ENCODE measurements around the gene PODXL.
"Not testable (repeated sequence)": the region's sequence is repeated elsewhere in the genome, so short reads cannot be mapped to it uniquely, and the experiment has no call there.

The PODXL gene

DNA sequence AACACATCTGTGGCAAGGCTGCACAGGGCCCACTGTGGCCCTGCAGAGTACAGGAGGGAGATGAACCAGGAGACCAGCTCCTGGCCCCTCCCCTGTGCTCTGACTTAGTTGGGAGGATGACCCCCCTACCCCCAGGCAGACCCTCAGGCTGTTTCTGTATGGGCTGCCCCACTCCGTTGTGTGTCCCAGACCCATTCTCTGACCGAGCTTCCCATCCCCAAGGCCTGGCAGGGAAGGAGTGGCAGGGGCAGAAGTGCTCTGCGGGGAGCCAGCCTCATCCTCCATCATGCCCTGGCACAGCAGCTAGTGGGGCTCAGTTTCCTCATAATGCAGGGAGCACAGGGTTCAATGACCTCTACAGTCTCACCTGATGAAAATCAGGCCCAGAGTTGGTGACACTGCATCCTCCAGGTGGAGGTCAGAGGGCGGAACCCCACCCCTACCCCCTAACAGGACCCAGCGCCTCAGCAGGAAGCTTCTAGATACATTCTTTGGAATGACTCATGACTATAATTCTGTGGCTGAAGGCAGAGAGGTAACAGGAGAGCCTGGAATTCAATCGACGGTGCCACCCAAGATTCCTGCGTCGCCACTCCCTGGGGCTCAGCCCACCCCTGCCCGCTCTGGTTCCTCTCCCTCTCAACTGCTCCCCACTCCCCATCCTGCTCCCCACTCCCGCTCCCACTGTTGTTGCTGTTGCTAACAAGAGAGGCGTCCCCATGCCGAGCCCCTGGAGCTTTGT is 18.2 kb downstream of the PODXL start:
- no peak for DNase-seq (ENCODE audit: low spot score)

DNA sequence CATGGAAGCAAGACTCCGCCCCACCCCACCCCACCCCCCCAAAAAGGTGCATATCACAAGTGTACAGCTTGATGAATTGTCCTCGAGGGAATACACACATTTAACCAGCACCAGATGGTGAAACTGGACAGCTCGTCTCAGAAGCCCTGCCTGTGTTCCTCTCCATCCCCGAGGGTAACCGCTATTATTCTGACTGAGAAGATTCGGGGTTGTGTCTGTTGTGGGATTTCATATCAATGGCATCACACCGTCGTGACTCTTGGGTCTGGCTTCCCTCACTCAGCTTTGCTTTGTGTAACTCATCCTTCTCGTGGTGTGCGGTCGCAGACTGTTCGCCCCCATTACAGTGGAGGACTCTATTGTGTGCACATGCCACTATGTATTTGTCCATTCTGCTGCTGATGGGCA is 18.9 kb downstream of the PODXL start:
- DNase-seq (ENCODE audit: low spot score): no peak

DNA sequence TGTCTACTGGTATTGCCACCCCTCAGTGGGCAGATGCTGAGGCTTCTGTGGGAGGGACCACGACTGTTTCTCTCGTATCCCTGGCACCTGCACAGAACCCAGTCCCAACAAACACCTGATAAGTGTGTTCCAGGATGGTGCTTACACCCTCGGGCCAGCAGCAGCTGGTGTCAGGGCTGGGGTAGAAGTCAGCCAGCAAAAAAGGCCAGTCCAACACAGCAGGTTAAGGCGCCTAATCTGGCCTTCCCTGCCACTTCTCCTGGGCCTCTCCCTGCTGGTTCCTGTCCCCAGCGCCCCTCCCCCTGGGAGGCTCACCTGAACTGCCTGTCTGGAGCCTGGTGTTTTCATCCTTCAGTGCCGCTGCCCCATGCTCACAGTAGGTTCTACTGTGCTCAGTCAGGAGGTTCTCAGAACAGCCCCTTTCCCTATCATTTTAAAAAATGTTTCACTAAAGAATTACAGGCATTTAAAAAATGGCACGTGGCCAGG is 20.0 kb downstream of the PODXL start:
- no peak for DNase-seq (ENCODE audit: low spot score)

DNA sequence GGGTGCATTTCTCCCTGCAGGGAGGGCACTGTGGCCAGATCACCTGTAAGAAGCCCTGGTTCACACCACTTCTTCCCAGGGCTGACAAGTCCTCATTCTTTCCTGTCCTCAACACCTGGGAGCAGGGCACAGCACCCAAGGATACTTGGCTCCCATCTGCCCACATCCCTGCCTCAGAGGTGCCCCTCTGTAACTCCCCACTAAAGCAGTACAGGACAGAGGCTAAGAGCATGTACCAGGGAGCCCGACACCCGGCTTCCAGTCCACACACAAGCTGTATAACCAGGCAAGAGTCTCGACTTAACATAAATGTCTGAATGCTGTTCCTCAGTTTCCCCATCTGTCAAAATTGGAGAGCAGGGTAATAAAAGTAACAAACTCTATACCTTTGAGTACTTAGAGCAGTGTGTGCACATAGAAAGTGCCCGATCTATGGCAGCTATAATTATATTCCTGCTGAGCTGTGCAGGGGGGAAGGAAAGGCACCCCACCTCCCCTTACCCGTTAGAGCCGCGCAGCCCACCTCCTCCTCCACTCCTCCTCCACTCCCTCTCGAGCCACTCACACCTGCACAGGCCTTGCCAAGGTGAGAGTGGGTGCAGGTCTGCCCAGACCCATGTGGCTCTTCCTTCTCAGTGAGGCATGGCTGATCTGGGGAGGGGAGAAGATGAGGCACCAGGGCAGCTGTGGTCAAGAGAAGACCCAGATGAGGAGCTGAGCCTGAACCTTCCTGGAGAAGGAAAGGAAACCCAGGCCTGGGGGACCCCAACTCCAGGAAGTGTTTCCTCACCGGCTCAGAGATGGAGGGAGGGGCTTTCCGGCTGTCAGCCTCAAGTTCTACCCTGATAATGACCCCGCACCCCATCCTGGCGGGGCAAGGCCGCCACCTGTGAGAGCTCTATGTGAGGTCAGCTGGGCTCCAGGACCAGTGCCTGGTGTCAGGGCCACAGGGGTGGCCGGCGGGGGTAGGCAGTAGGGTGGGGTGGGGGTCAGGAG is 22.6 kb downstream of the PODXL start:
- DNase-seq (ENCODE audit: low spot score): no peak

- DNase-seq (ENCODE audit: low spot score): no peak
Measured at GRCh38 chr7:131533151-131533559, 23.3 kb downstream of the PODXL start.

GRCh38 chr7:131532570-131533091 is 23.8 kb downstream of the PODXL start:
- no peak for DNase-seq (ENCODE audit: low spot score)

DNA sequence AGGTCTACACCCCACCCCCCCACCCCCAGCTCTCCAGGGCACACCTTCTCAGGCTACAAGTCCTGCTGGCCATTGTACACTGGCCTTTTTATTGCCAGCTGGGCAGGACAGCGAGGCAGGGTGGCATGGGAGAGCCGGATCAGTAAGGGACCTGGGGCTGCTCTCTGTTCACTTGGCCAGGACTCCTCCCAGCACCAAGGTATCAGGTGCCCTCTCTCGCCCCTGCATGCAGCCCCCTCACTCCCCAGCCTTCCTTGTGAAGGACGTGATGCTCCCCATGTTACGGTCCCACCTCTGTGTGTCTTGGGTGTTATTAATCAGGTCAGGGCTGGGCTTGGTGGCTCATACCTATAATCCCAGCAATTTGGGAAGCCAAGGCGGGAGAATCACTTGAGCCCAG is 26.3 kb downstream of the PODXL start:
- DNase-seq (ENCODE audit: low spot score): no peak

- DNase-seq (ENCODE audit: low spot score): no peak
Measured at GRCh38 chr7:131529617-131530016, 26.8 kb downstream of the PODXL start.

- DNase-seq (ENCODE audit: low spot score): no peak
Measured at GRCh38 chr7:131529179-131529578, 27.2 kb downstream of the PODXL start.

GRCh38 chr7:131527456-131527855 is 29.0 kb downstream of the PODXL start:
- DNase-seq (ENCODE audit: low spot score): no peak

- no peak for DNase-seq (ENCODE audit: low spot score)
Measured at GRCh38 chr7:131525820-131526219, 30.6 kb downstream of the PODXL start.

DNA sequence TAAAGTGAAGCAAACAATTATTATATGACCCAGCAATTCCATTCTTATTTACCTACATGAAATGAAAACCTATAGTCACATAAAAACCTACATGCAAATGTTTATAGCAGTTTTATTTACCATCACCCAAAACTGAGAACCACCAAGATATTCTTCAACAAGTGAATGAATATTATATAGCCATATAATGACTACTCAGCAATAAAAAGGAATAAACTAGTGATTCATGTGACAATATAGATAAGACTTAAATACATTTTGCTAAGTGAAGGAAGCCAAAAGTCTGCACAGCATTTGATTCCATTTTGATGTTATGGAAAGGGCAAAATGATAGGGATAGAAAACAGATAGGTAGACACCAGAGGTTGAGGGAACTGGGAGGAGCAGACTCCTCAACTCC is 31.7 kb downstream of the PODXL start:
- no peak for DNase-seq (ENCODE audit: low spot score)

GRCh38 chr7:131524115-131524514 is 32.3 kb downstream of the PODXL start:
- no peak for DNase-seq (ENCODE audit: low spot score)

DNA sequence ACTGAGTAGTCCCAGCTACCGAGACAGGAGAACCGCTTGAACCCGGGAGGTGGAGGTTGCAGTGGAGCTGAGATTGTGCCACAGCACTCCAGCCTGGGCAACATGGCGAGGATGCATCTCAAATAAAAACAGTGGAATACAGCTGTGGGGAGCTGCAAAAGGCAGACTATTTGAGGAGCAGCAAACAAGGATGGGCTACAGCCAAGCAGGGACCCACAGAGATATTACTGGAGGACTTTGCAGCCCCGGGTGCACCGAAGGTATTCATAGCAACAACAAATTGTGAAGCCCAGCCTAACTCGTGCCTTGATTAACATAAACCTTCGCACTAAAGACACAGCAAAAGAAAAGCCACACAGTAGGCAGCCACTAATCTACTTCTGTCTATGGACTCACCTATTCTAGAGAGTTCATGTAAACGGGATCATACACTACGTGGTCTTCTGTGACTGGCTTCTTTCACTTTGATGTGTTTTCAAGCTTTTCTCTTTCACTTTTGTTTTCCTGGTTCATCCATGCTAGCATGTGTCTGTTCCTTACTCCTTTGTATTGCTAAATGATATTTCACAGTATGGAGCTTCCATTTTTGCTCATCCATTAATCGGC is 34.0 kb downstream of the PODXL start:
- no peak for DNase-seq (ENCODE audit: low spot score)

GRCh38 chr7:131521651-131522163 is 34.7 kb downstream of the PODXL start:
- peak; percentile 41 for DNase-seq (ENCODE audit: low spot score)

DNA sequence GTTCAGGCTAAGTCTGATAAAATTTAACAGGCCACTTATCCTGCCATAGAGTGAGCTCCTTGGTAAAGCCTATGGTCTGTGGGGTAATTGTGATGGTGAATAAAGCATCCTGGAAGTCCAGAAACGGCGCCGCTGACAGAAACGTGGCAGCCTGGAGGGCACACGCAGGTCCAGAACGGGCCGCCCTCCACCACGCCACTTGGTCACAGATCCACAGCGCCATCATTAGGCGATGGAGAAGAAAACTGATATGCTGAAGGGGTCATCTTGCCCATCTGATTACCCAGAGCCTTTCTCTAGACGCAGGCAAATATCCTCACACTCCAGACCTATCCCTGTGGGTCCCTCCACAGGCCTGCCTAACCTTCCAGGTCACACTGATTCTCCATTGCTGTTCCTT is 37.8 kb downstream of the PODXL start:
- no peak for DNase-seq (ENCODE audit: low spot score)

DNA sequence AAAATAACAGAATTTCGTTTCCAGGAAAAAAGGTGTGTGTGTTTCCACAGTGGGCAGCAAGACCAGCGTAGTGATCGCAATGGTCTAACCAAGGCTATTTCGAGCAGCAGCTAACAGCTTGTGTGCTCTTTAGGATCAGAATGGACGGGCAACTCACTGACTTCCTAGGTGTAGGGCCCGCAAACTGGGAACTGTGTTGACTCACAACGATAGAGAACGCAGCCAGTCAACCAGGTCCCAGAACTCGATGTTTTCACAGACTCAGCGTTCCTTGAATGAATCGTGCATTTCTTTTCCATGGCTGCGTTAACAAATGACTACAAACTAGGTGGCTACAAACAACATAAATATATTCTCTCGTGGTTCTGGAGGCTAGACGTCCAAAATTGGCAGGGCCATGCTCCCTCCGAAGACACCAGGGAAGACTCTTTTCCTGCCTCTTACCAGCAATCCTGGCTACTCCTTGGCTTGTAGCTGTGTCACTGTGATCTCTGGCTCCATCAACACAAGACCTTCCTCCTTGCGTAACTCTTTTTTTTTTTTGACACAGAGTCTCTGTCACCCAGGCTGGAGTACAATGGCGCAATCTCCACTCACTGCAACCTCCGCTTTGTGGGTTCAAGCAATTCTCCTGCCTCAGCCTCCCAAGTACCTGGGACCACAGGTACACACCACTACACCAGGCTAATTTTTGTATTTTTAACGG is 39.1 kb downstream of the PODXL start:
- DNase-seq (ENCODE audit: low spot score): no peak

DNA sequence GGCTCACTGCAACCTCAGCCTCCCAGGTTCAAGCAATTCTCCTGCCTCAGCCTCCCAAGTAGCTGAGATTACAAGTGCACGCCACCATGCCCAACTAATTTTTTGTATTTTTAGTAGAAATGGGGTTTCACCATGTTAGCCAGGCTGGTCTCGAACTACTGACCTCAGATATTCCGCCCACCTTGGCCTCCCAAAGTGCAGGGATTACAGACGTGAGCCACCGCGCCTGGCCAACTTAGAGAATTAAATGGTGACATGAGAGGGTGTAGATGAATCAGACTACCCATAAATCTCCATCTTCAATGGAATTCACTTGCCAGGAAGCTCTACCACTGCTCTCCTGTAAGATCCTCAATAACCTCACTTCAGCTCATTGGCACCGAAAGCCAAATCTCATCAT is 41.0 kb downstream of the PODXL start:
- not testable (repeated sequence) for DNase-seq (ENCODE audit: low spot score)

DNA sequence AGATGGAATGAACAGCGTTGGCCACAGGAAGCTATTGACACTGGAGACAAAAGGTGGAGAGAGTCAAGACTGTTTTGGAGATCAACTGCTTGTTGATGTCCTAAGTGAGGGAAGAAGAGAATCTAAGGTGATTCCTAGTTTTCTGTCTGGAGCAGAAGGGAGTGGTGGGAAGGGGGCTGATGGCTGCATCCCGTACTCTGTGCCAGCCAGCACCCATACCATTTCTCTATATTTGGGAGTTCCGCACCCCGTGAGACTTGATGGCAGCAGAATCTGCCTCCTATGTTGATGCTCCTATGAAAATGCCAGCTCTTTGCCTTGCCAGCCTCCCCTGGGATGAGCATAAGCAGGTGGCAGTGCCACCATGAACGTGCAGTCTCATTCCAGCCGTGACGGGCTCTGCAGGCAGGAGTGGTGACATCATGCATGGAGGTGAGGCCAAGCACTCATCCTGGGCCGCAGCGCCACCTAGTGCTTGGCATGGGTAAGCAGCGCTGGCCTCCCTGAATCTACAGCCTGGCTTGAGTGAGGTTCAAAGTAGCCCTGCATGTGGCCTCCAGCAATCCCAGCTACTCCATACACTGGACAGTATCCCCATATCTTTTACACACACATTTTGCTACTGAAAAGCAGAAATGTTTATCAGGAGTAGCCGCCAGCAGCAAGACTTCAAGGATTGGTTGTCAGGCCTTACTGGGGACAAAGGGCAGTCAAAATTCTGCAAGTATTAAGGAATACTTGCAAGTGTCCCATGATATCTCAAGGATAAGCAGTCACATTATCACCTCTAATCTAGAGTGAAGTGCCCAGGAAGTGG is 43.0 kb downstream of the PODXL start:
- DNase-seq (ENCODE audit: low spot score): peak; percentile 89

- DNase-seq (ENCODE audit: low spot score): no peak
Measured at GRCh38 chr7:131511774-131512535, 44.5 kb downstream of the PODXL start.
